CD14-positive monocyte (primary cell): ENCODE measurements around the gene PTPRN2. TPM values are rescaled to one million over a fixed set of nuclear protein-coding genes. Genes with fewer than 3 reads are reported as not detected.

Experiments
- DNase-seq, 3 donors: peaks; one replicate each; pipeline ENCODE4 v3.0.0-alpha.2; 2011 to 2022
- H2AFZ ChIP-seq: 2 replicates; pipeline ENCODE4 v1.6.0; 2012; ENCODE audit warnings: mild to moderate bottlenecking, low read depth, low read length, inconsistent platforms; ENCODE audit not compliant: insufficient read depth, poor library complexity, severe bottlenecking
- H3K27ac ChIP-seq, 2 donors: 1 replicate in 1 of 2; 2 replicates in 1 of 2; pipeline ENCODE4 v1.5.1; 2012 to 2013; ENCODE audit warnings: low read length in 2 of 2, control low read depth in 1 of 2, inconsistent platforms in 1 of 2, low read depth in 1 of 2, mild to moderate bottlenecking in 1 of 2
- H3K27me3 ChIP-seq, 2 donors: one replicate each; pipeline versions ENCODE4 v1.6.0 to v1.6.1; 2011 to 2013; ENCODE audit warnings: low read length in 2 of 2; ENCODE audit not compliant: control insufficient read depth in 2 of 2, insufficient read depth in 2 of 2
- H3K36me3 ChIP-seq, 2 donors: replicated peaks in 1 of 2; 1 replicate in 1 of 2; 2 replicates in 1 of 2; pipeline versions ENCODE4 v1.5.1 to v1.6.1; 2012 to 2013; ENCODE audit warnings: low read length in 2 of 2, control low read depth in 1 of 2, inconsistent platforms in 1 of 2, mild to moderate bottlenecking in 1 of 2; ENCODE audit not compliant: insufficient read depth in 2 of 2, control insufficient read depth in 1 of 2
- H3K4me1 ChIP-seq, 2 donors: 1 replicate in 1 of 2; 2 replicates in 1 of 2; pipeline versions ENCODE4 v1.5.1 to v1.6.1; 2012 to 2013; ENCODE audit warnings: low read length in 2 of 2, control low read depth in 1 of 2, inconsistent platforms in 1 of 2, mild to moderate bottlenecking in 1 of 2, moderate library complexity in 1 of 2; ENCODE audit not compliant: insufficient read depth in 2 of 2, control insufficient read depth in 1 of 2
- H3K4me2 ChIP-seq: replicated peaks from 2 replicates; pipeline ENCODE3; 2012; ENCODE audit warnings: low read length, moderate library complexity, mild to moderate bottlenecking; ENCODE audit not compliant: poor library complexity, severe bottlenecking; ENCODE audit errors: extremely low read depth
- H3K4me3 ChIP-seq, 3 experiments: fragments of 200-600 bp in 1 of 3; sonication (generic) in 1 of 3; replicated peaks in 1 of 3; 1 replicate in 2 of 3; 2 replicates in 1 of 3; pipeline ENCODE4 v1.5.1; 2011 to 2013; ENCODE audit warnings: low read length in 3 of 3, mild to moderate bottlenecking in 3 of 3, control low read depth in 2 of 3, low read depth in 2 of 3, inconsistent platforms in 1 of 3, moderate library complexity in 1 of 3
- H3K79me2 ChIP-seq: 2 replicates; pipeline ENCODE4 v1.6.0; 2012; ENCODE audit warnings: mild to moderate bottlenecking, control low read depth, inconsistent platforms, low read length, moderate library complexity; ENCODE audit not compliant: insufficient read depth
- H3K9ac ChIP-seq: 2 replicates; pipeline ENCODE4 v1.6.0; 2017; ENCODE audit warnings: low read length, mild to moderate bottlenecking; ENCODE audit not compliant: insufficient read depth, poor library complexity, severe bottlenecking
- H3K9me3 ChIP-seq, 2 donors: replicated peaks in 1 of 2; 1 replicate in 1 of 2; 2 replicates in 1 of 2; pipeline versions ENCODE4 v1.5.1 to v1.6.1; 2012 to 2013; ENCODE audit warnings: low read length in 2 of 2, control low read depth in 1 of 2; ENCODE audit not compliant: control insufficient read depth in 1 of 2, insufficient read depth in 1 of 2
- H4K20me1 ChIP-seq: 2 replicates; pipeline ENCODE4 v1.6.0; 2012; ENCODE audit warnings: mild to moderate bottlenecking, low read length, control low read depth, moderate library complexity; ENCODE audit not compliant: insufficient read depth
- H3K27ac Mint-ChIP-seq, 7 donors: one replicate each; pipeline ENCODE4 v1.8.0; 2020; ENCODE audit warnings: mild to moderate bottlenecking in 7 of 7, mixed read lengths in 7 of 7, moderate library complexity in 6 of 7, inconsistent platforms in 2 of 7
- H3K27me3 Mint-ChIP-seq, 3 donors: one replicate each; pipeline ENCODE4 v1.8.0; 2021 to 2022; ENCODE audit warnings: low read depth in 3 of 3, mild to moderate bottlenecking in 3 of 3, mixed read lengths in 3 of 3, moderate library complexity in 3 of 3, inconsistent platforms in 1 of 3
- H3K36me3 Mint-ChIP-seq, 2 donors: one replicate each; pipeline ENCODE4 v1.8.0; 2020; ENCODE audit warnings: mixed read lengths in 2 of 2, inconsistent platforms in 1 of 2, mild to moderate bottlenecking in 1 of 2
- H3K4me1 Mint-ChIP-seq: one replicate; pipeline ENCODE4 v1.8.0; 2020; ENCODE audit warnings: mild to moderate bottlenecking, mixed read lengths
- H3K4me3 Mint-ChIP-seq, 2 donors: one replicate each; pipeline ENCODE4 v1.8.0; 2020; ENCODE audit warnings: mild to moderate bottlenecking in 2 of 2, mixed read lengths in 2 of 2, moderate library complexity in 1 of 2
- H3K9me3 Mint-ChIP-seq, 7 donors: one replicate each; pipeline ENCODE4 v1.8.0; 2020 to 2022; ENCODE audit warnings: mixed read lengths in 7 of 7, mild to moderate bottlenecking in 6 of 7, moderate library complexity in 6 of 7, inconsistent platforms in 2 of 7
- WGBS: methylation state at CpG from one replicate; pipeline ENCODE4 v1.1.5; 2013; ENCODE audit warnings: missing lambda C conversion rate; ENCODE audit not compliant: insufficient coverage; 5-methylcytosine and 5-hydroxymethylcytosine counted together
- intact Hi-C, 2 donors: fragments of 100-400 bp; cut with micrococcal nuclease; formaldehyde crosslinking; loops; one replicate each; pipeline versions ENCODE4 v1.15.0 to v1.15.1; 2023
- polyA plus RNA-seq, 3 donors: library from polyadenylated mRNA; depleted of rRNA in 1 of 3; unstranded in 2 of 3; stranded (reverse) in 1 of 3; fragments of 300-500 nt in 2 of 3; fragments of >200 nt in 1 of 3; fragmentation: Illumina TruSeq in 2 of 3; gene quantifications; 1 replicate in 2 of 3; 2 replicates in 1 of 3; pipeline ENCODE4 v1.2.3, GENCODE V29; 2012 to 2021
- TF ChIP-seq, protein P1 (sequence below): fragments of 200-600 bp; IDR thresholded peaks from one replicate; pipeline ENCODE4 v1.8.0; 2022; ENCODE audit warnings: antibody characterized with exemption, mild to moderate bottlenecking

Gene PTPRN2
- polyA plus RNA-seq, 3 donors = 0.25 to 1.4 (median 0.97) TPM

GRCh38 chr7:158364451-158364850 lies 223.2 kb downstream of the PTPRN2 start:
- Mint-ChIP-seq H3K9me3 (peaks cover 0 to 5% (median 2%) of the 10 kb centered on the region in 7 donors), H3K4me1 (no peaks in the 10 kb centered on the region), H3K36me3 (no peaks in the 10 kb centered on the region), H3K27ac (no peak overlapping the region), H3K4me3 (no peak overlapping the region), H3K27me3 (peaks cover 0 to 2% (median 1%) of the 10 kb centered on the region in 3 donors)
- no peaks in the 10 kb centered on the region for H3K36me3 ChIP-seq
- H3K4me1 ChIP-seq = no peaks in the 10 kb centered on the region
- intact Hi-C loops = no loop called here
- no peaks in the 10 kb centered on the region for H3K79me2 ChIP-seq
- H2AFZ ChIP-seq = no peak overlapping the region
- H3K4me3 ChIP-seq = no peak overlapping the region
- H3K9me3 ChIP-seq = no peaks in the 10 kb centered on the region
- no peaks in the 10 kb centered on the region for H4K20me1 ChIP-seq
- no peak overlapping the region for H3K9ac ChIP-seq
- DNase-seq = no peak
- no peaks in the 10 kb centered on the region for H3K27me3 ChIP-seq
- H3K4me2 ChIP-seq = no peak overlapping the region
- H3K27ac ChIP-seq = no peak overlapping the region
- TF ChIP-seq, protein P1, sequence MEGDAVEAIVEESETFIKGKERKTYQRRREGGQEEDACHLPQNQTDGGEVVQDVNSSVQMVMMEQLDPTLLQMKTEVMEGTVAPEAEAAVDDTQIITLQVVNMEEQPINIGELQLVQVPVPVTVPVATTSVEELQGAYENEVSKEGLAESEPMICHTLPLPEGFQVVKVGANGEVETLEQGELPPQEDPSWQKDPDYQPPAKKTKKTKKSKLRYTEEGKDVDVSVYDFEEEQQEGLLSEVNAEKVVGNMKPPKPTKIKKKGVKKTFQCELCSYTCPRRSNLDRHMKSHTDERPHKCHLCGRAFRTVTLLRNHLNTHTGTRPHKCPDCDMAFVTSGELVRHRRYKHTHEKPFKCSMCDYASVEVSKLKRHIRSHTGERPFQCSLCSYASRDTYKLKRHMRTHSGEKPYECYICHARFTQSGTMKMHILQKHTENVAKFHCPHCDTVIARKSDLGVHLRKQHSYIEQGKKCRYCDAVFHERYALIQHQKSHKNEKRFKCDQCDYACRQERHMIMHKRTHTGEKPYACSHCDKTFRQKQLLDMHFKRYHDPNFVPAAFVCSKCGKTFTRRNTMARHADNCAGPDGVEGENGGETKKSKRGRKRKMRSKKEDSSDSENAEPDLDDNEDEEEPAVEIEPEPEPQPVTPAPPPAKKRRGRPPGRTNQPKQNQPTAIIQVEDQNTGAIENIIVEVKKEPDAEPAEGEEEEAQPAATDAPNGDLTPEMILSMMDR = no peak
- 88% methylated on average over 8 of the region's 8 CpGs for WGBS

DNA sequence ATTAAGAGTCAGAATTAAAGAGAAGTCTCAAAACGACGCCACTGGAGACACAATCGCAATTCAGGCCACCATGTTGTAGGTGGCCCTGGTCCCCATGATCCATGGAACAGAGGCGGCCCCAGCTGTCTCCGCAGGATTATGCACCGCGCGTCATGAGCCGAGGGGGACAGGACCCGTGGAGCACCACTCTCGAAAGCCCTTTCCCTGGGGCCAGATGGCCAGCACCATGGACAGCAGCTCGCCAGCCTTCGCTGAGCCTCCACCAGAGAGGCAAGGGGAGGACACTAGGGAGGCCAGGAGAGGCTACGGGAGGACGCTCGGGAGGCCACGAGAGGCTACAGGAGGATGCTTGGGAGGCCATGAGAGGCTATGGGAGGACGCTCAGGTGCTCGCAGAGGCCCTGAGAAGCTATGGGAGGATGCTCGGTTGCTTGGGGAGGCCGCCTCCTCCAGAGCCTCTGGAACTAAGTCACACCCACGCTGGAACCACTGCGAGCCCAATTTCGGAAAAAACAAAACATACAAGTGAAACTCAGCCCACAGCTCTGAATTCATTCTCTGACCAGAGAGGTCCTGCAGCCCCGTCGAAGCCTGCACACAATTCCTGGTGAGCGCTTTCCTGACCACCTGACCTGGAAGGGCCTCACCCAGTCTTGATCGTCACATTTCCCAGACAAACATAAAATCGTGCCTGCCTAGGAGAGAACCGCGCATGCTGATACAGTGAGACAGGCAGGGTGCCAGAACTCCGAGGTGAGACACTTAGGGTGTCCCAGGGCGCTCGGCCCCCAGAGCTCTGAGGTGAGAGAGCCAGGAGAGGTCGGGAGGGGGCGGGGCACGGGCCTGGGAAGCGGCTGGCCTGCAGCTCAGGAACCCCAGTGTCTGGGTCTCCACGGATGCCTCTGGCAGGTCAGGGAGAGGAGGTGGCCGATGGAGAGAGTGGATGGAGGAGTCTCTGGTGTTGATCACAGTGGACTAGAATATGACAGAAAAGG lies 224.4 kb downstream of the PTPRN2 start:
- H3K9me3 Mint-ChIP-seq = peaks cover 0 to 4% (median 0%) of the 10 kb centered on the region in 7 donors
- no peak overlapping the region for H3K4me2 ChIP-seq
- no peaks in the 10 kb centered on the region for H3K36me3 ChIP-seq
- no peaks in the 10 kb centered on the region for H3K4me1 Mint-ChIP-seq
- H3K4me3 ChIP-seq = no peak overlapping the region
- H3K27me3 ChIP-seq = no peaks in the 10 kb centered on the region
- H3K36me3 Mint-ChIP-seq = no peaks in the 10 kb centered on the region
- no peak for DNase-seq
- H3K27ac ChIP-seq = no peak overlapping the region
- peaks cover 0 to 2% (median 1%) of the 10 kb centered on the region in 3 donors for H3K27me3 Mint-ChIP-seq
- H3K4me3 Mint-ChIP-seq = no peak overlapping the region
- WGBS = 86% methylated on average over 32 of the region's 40 CpGs
- H4K20me1 ChIP-seq = no peaks in the 10 kb centered on the region
- no peak overlapping the region for H3K9ac ChIP-seq
- intact Hi-C loops = no loop called here
- no peaks in the 10 kb centered on the region for H3K79me2 ChIP-seq
- no peaks in the 10 kb centered on the region for H3K9me3 ChIP-seq
- H2AFZ ChIP-seq = no peak overlapping the region
- TF ChIP-seq, protein P1 = no peak
- H3K4me1 ChIP-seq = no peaks in the 10 kb centered on the region
- H3K27ac Mint-ChIP-seq = no peak overlapping the region
